K562 (cell line): ENCODE results near the gene TCAF1. TPM values are rescaled to one million over a fixed set of nuclear protein-coding genes. Genes with fewer than 3 reads are reported as not detected.

Experiments used
- ATAC-seq: fragments of 200-7000 bp; cut with Tn5 transposase; 3 replicates; pipeline ENCODE4 v1.9.1; 2020; ENCODE audit warnings: moderate library complexity
- BruUV-seq: library from RNA; stranded (reverse); fragments of 400-500 nt; replicated peaks from 2 replicates; lab custom pipeline; 2021; lab: Mats Ljungman, UMichigan
- CTCF ChIA-PET: fragments of 300-600 bp; formaldehyde crosslinking; extraction: SDS; loops from one replicate; lab custom pipeline; 2021; ENCODE audit warnings: low intra/inter-chr PET ratio; lab: Yijun Ruan, JAX
- POLR2A ChIA-PET: fragments of 300-600, 350-650 bp; sonication (Branson Sonifier 250); formaldehyde crosslinking; extraction: SDS; loops from one replicate; lab custom pipeline; 2021; ENCODE audit warnings: antibody characterized with exemption, inconsistent platforms; lab: Yijun Ruan, JAX
- DNase-seq, 4 experiments: peaks; one replicate each; pipeline versions ENCODE4 v3.0.0 to v3.0.0-alpha.2; 2011 to 2018; ENCODE audit warnings: low spot score in 3 of 4, mixed read lengths in 3 of 4; ENCODE audit errors: extremely low read depth in 1 of 4
- FAIRE-seq: peaks from 2 replicates; lab custom pipeline; 2011; peaks lifted over from hg19 to GRCh38; lab: Jason Lieb, UNC
- H2AFZ ChIP-seq: 2 replicates; pipeline ENCODE4 v1.6.0; 2011; ENCODE audit warnings: low read depth, low read length, control low read depth, inconsistent platforms
- H3K27ac ChIP-seq: fragments of 200-600 bp; 3 replicates; pipeline ENCODE4 v1.8.0; 2011; ENCODE audit warnings: low read depth, mild to moderate bottlenecking, control low read depth, inconsistent platforms, low read length, moderate library complexity, mixed read lengths; ENCODE audit errors: extremely low read depth
- H3K27me3 ChIP-seq, 2 experiments: fragments of 300-600 bp in 1 of 2; 2 replicates in 1 of 2; 3 replicates in 1 of 2; pipeline versions ENCODE4 v1.6.0 to v1.8.0; 2011; ENCODE audit warnings: inconsistent platforms in 2 of 2, low read length in 2 of 2, mild to moderate bottlenecking in 1 of 2, mixed read lengths in 1 of 2, moderate library complexity in 1 of 2; ENCODE audit not compliant: control insufficient read depth in 2 of 2, insufficient read depth in 2 of 2
- H3K36me3 ChIP-seq: fragments of 300-600 bp; 3 replicates; pipeline ENCODE4 v1.8.0; 2011; ENCODE audit warnings: mild to moderate bottlenecking, low read length, inconsistent platforms; ENCODE audit not compliant: control insufficient read depth, insufficient read depth
- H3K4me1 ChIP-seq, 2 experiments: fragments of 200-600 bp in 1 of 2; replicated peaks in 1 of 2; 2 replicates in 1 of 2; 3 replicates in 1 of 2; pipeline versions ENCODE4 v1.5.1 to v1.8.0; 2011; ENCODE audit warnings: inconsistent platforms in 2 of 2, low read length in 2 of 2, mild to moderate bottlenecking in 1 of 2, mixed read lengths in 1 of 2, moderate library complexity in 1 of 2; ENCODE audit not compliant: control insufficient read depth in 2 of 2, insufficient read depth in 2 of 2
- H3K4me2 ChIP-seq: 2 replicates; pipeline ENCODE4 v1.6.1; 2011; ENCODE audit warnings: low read length, control low read depth, inconsistent platforms, mixed read lengths; ENCODE audit not compliant: insufficient read depth
- H3K4me3 ChIP-seq: fragments of 200-600 bp; sonication (generic), shearing (Covaris generic); 2 replicates; pipeline ENCODE4 v1.5.1; 2016; ENCODE audit warnings: control low read depth, inconsistent platforms
- H3K79me2 ChIP-seq: fragments of 200-600 bp; 3 replicates; pipeline ENCODE4 v1.8.0; 2011; ENCODE audit warnings: low read length, inconsistent platforms; ENCODE audit not compliant: control insufficient read depth, insufficient read depth
- H3K9ac ChIP-seq, 2 experiments: 2 replicates each; pipeline versions ENCODE4 v1.6.0 to v1.6.1; 2011; ENCODE audit warnings: low read depth in 2 of 2, low read length in 2 of 2, control low read depth in 1 of 2, inconsistent platforms in 1 of 2, mild to moderate bottlenecking in 1 of 2, mixed read lengths in 1 of 2; ENCODE audit not compliant: insufficient read depth in 1 of 2
- H3K9me1 ChIP-seq: one replicate; pipeline ENCODE4 v1.6.0; 2011; ENCODE audit warnings: inconsistent platforms, mild to moderate bottlenecking, low read length, moderate library complexity; ENCODE audit not compliant: control insufficient read depth, insufficient read depth
- H3K9me3 ChIP-seq: replicated peaks from 2 replicates; pipeline ENCODE4 v1.5.1; 2011; ENCODE audit warnings: low read depth, low read length, inconsistent platforms; ENCODE audit not compliant: control insufficient read depth, insufficient read depth
- H4K20me1 ChIP-seq: replicated peaks from 2 replicates; pipeline ENCODE4 v1.6.1; 2011; ENCODE audit warnings: low read length, inconsistent platforms, mixed read lengths; ENCODE audit not compliant: control insufficient read depth, insufficient read depth
- ETV5 ChIP-seq: sonication (generic); formaldehyde crosslinking; IDR thresholded peaks from 2 replicates; pipeline ENCODE4 v1.4.0; 2020; ENCODE audit warnings: low read depth, mild to moderate bottlenecking, missing genetic modification reagents
- HLTF ChIP-seq: fragments of 450-650 bp; IDR thresholded peaks from 2 replicates; pipeline ENCODE4 v1.6.1; 2016
- RFX5 ChIP-seq: IDR thresholded peaks from 2 replicates; pipeline ENCODE4 v1.6.1; 2011; ENCODE audit warnings: low read depth, mild to moderate bottlenecking, improper control_type of control experiment, low read length
- WGBS: fragments of 100-300 bp; shearing (Covaris generic); methylation state at CpG from one replicate; pipeline ENCODE4 v1.1.6; 2016; ENCODE audit warnings: low coverage, mixed read lengths; ENCODE audit not compliant: insufficient coverage; ENCODE audit errors: missing lambda C conversion rate; 5-methylcytosine and 5-hydroxymethylcytosine counted together
- in situ Hi-C: fragments of 300-500 bp; cut with MboI; formaldehyde crosslinking; loops from 4 replicates; pipeline ENCODE4 v1.15.0; 2018; ENCODE audit warnings: inconsistent platforms, mixed read lengths
- intact Hi-C: fragments of 100-400 bp; cut with micrococcal nuclease; formaldehyde crosslinking; loops from 2 replicates; pipeline ENCODE4 v1.14.2; 2022
- polyA plus RNA-seq, 8 experiments: library from polyadenylated mRNA; depleted of rRNA in 4 of 8; stranded (reverse) in 5 of 8; unstranded in 3 of 8; fragments of >200 nt; fragmentation: Nextera tagmentation in 2 of 8; fragmentation: Illumina TruSeq in 1 of 8; extraction: Ambion mirVana in 2 of 8; extraction: Trizol in 1 of 8; gene quantifications; 2 replicates each; pipeline versions ENCODE4 v1.2.1 to v1.2.3, GENCODE V29; 2011 to 2014; ENCODE audit warnings: inconsistent platforms in 1 of 8, missing spikeins in 1 of 8
- total RNA-seq, 7 experiments: library from RNA; depleted of rRNA in 6 of 7; stranded (reverse); fragments of >200 nt in 6 of 7; fragmentation: Illumina TruSeq in 2 of 7; extraction: Trizol in 2 of 7; gene quantifications; 2 replicates each; pipeline versions ENCODE4 v1.2.1 to v1.2.3, GENCODE V29; 2011 to 2021; ENCODE audit warnings: low replicate concordance in 1 of 7
- TF ChIP-seq, protein P1 (sequence below), 2 experiments: fragments of 200-800 bp in 1 of 2; sonication (Bioruptor generic) in 1 of 2; sonication (generic) in 1 of 2; formaldehyde crosslinking in 1 of 2; IDR thresholded peaks in 1 of 2; conservative IDR thresholded peaks in 1 of 2; 2 replicates each; pipeline versions ENCODE4 v1.5.0 to v1.6.1; 2016 to 2020; ENCODE audit warnings: missing compliant biosample characterization in 1 of 2, missing genetic modification characterization in 1 of 2, missing genetic modification reagents in 1 of 2
- TF ChIP-seq, protein P2 (sequence below): sonication (generic); formaldehyde crosslinking; IDR thresholded peaks from 2 replicates; pipeline ENCODE4 v1.8.0; 2023; ENCODE audit warnings: mild to moderate bottlenecking, missing genetic modification reagents
- TF ChIP-seq, protein P3 (sequence below), 2 experiments: fragments of 150-350 bp in 1 of 2; IDR thresholded peaks; 2 replicates each; pipeline ENCODE4 v1.6.1; 2012 to 2016; ENCODE audit warnings: low read depth in 2 of 2, low read length in 2 of 2, mild to moderate bottlenecking in 1 of 2, moderate library complexity in 1 of 2
- TF ChIP-seq, protein P4 (sequence below), 2 experiments: fragments of 450-650 bp; IDR thresholded peaks; 2 replicates each; pipeline ENCODE4 v1.6.1; 2018; ENCODE audit warnings: mild to moderate bottlenecking in 2 of 2, low read depth in 1 of 2; ENCODE audit not compliant: partially characterized antibody in 2 of 2

Gene TCAF1
- total and polyA plus RNA-seq, 9 of the 15 experiments (the other 6 are each of a cell fraction or from before 2014, with no cell fraction given) = 6.2 to 52.2 (median 24.4) TPM

DNA sequence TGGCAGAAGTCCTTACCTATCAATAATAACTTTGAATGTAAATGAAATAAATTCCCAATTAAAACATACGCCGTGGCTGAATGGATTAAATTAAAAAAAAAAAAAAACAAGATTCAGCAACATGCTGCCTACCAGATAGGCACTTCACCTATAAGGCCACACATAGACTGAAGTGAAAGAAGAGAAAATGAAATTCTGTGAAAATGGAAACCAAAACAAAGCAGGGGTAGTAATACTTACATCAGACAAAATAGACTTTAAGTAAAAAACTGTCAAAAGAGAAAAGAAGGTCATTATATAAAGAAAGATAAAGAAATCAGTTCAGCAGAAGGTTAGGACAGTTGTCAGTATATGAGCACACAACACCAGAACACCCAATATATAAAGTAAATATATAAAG, 55.3 kb downstream of the TCAF1 start:
- 45% methylated on average over 2 of the region's 2 CpGs for WGBS
- intact Hi-C loops (no loop called here), in situ Hi-C loops (no loop called here)

More for the DNA sequence above, 55.3 kb downstream of the TCAF1 start:
- ChIA-PET POLR2A (no interaction called here), CTCF (no interaction called here)
- H3K9me1 ChIP-seq = no peaks in the 10 kb centered on the region
- ATAC-seq (no peak), DNase-seq (no peak), FAIRE-seq (no peak)
- H3K27me3 ChIP-seq = no peaks in the 10 kb centered on the region
- H3K4me2 ChIP-seq = no peak overlapping the region
- H3K4me3 ChIP-seq = no peak overlapping the region
- no peaks in the 10 kb centered on the region for H4K20me1 ChIP-seq
- BruUV-seq = no TSS peak
- H2AFZ ChIP-seq = no peak overlapping the region
- H3K79me2 ChIP-seq = no peaks in the 10 kb centered on the region
- H3K27ac ChIP-seq = no peak overlapping the region
- TF ChIP-seq ETV5 (CRISPR knock-in tag) (no peak), RFX5 (no peak), HLTF (peak; percentile 42; the same call in 1 of the 2 replicates)
- TF ChIP-seq, protein P1, sequence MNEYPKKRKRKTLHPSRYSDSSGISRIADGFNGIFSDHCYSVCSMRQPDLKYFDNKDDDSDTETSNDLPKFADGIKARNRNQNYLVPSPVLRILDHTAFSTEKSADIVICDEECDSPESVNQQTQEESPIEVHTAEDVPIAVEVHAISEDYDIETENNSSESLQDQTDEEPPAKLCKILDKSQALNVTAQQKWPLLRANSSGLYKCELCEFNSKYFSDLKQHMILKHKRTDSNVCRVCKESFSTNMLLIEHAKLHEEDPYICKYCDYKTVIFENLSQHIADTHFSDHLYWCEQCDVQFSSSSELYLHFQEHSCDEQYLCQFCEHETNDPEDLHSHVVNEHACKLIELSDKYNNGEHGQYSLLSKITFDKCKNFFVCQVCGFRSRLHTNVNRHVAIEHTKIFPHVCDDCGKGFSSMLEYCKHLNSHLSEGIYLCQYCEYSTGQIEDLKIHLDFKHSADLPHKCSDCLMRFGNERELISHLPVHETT (CRISPR knock-in tag; conservative IDR thresholded peaks at IDR 0.05 in 1 of 2, IDR thresholded peaks at IDR 0.05 in 1 of 2) = no peak
- TF ChIP-seq, protein P2, sequence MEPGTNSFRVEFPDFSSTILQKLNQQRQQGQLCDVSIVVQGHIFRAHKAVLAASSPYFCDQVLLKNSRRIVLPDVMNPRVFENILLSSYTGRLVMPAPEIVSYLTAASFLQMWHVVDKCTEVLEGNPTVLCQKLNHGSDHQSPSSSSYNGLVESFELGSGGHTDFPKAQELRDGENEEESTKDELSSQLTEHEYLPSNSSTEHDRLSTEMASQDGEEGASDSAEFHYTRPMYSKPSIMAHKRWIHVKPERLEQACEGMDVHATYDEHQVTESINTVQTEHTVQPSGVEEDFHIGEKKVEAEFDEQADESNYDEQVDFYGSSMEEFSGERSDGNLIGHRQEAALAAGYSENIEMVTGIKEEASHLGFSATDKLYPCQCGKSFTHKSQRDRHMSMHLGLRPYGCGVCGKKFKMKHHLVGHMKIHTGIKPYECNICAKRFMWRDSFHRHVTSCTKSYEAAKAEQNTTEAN (CRISPR knock-in tag) = no peak
- TF ChIP-seq, protein P3, sequence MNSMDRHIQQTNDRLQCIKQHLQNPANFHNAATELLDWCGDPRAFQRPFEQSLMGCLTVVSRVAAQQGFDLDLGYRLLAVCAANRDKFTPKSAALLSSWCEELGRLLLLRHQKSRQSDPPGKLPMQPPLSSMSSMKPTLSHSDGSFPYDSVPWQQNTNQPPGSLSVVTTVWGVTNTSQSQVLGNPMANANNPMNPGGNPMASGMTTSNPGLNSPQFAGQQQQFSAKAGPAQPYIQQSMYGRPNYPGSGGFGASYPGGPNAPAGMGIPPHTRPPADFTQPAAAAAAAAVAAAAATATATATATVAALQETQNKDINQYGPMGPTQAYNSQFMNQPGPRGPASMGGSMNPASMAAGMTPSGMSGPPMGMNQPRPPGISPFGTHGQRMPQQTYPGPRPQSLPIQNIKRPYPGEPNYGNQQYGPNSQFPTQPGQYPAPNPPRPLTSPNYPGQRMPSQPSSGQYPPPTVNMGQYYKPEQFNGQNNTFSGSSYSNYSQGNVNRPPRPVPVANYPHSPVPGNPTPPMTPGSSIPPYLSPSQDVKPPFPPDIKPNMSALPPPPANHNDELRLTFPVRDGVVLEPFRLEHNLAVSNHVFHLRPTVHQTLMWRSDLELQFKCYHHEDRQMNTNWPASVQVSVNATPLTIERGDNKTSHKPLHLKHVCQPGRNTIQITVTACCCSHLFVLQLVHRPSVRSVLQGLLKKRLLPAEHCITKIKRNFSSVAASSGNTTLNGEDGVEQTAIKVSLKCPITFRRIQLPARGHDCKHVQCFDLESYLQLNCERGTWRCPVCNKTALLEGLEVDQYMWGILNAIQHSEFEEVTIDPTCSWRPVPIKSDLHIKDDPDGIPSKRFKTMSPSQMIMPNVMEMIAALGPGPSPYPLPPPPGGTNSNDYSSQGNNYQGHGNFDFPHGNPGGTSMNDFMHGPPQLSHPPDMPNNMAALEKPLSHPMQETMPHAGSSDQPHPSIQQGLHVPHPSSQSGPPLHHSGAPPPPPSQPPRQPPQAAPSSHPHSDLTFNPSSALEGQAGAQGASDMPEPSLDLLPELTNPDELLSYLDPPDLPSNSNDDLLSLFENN (IDR thresholded peaks at IDR 0.05; ENCODE audit: low read depth in 2 of 2, low read length in 2 of 2) = no peak
- TF ChIP-seq, protein P4, sequence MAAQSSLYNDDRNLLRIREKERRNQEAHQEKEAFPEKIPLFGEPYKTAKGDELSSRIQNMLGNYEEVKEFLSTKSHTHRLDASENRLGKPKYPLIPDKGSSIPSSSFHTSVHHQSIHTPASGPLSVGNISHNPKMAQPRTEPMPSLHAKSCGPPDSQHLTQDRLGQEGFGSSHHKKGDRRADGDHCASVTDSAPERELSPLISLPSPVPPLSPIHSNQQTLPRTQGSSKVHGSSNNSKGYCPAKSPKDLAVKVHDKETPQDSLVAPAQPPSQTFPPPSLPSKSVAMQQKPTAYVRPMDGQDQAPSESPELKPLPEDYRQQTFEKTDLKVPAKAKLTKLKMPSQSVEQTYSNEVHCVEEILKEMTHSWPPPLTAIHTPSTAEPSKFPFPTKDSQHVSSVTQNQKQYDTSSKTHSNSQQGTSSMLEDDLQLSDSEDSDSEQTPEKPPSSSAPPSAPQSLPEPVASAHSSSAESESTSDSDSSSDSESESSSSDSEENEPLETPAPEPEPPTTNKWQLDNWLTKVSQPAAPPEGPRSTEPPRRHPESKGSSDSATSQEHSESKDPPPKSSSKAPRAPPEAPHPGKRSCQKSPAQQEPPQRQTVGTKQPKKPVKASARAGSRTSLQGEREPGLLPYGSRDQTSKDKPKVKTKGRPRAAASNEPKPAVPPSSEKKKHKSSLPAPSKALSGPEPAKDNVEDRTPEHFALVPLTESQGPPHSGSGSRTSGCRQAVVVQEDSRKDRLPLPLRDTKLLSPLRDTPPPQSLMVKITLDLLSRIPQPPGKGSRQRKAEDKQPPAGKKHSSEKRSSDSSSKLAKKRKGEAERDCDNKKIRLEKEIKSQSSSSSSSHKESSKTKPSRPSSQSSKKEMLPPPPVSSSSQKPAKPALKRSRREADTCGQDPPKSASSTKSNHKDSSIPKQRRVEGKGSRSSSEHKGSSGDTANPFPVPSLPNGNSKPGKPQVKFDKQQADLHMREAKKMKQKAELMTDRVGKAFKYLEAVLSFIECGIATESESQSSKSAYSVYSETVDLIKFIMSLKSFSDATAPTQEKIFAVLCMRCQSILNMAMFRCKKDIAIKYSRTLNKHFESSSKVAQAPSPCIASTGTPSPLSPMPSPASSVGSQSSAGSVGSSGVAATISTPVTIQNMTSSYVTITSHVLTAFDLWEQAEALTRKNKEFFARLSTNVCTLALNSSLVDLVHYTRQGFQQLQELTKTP (IDR thresholded peaks at IDR 0.05; ENCODE audit: low read depth in 1 of 2, partially characterized antibody in 2 of 2) = no peak
- no peak overlapping the region for H3K9ac ChIP-seq
- H3K4me1 ChIP-seq = no peaks in the 10 kb centered on the region
- no peaks in the 10 kb centered on the region for H3K36me3 ChIP-seq
- no peaks in the 10 kb centered on the region for H3K9me3 ChIP-seq
